HG03280 (cell line): ENCODE results near the gene NBPF11.
"Not testable (repeated sequence)": the region's sequence is repeated elsewhere in the genome, so short reads cannot be mapped to it uniquely, and the experiment has no call there.

Source experiments
- ATAC-seq: cut with Tn5 transposase; IDR thresholded peaks from one replicate; pipeline ENCODE4 v1.9.1; 2021; ENCODE audit warnings: mild to moderate bottlenecking, moderate library complexity; ENCODE audit not compliant: unreplicated experiment

Gene NBPF11

GRCh38 chr1:148151911-148152656, at the start of gene NBPF11:
Gene NBPF11 (minus strand): TSS chr1:148152281. CDS start chr1:148127003, 25,278 bp downstream.
- ATAC-seq = peak; percentile 86

GRCh38 chr1:148197396-148197795, 45.3 kb upstream of the NBPF11 start:
- ATAC-seq = not testable (repeated sequence)

- ATAC-seq = not testable (repeated sequence)
Measured at GRCh38 chr1:148196949-148197348, 44.9 kb upstream of the NBPF11 start.

GRCh38 chr1:148195115-148195514, 43.0 kb upstream of the NBPF11 start:
- ATAC-seq = not testable (repeated sequence)

- ATAC-seq = not testable (repeated sequence)
Measured at GRCh38 chr1:148188768-148189167, 36.7 kb upstream of the NBPF11 start.

- not testable (repeated sequence) for ATAC-seq
Measured at GRCh38 chr1:148178682-148179081, 26.6 kb upstream of the NBPF11 start.

- not testable (repeated sequence) for ATAC-seq
Measured at GRCh38 chr1:148175414-148175813, 23.3 kb upstream of the NBPF11 start.

GRCh38 chr1:148171995-148172394, 19.9 kb upstream of the NBPF11 start:
- not testable (repeated sequence) for ATAC-seq

- ATAC-seq = no peak
Measured at GRCh38 chr1:148166558-148167492, 14.7 kb upstream of the NBPF11 start.

GRCh38 chr1:148162363-148162762, 10.3 kb upstream of the NBPF11 start:
- no peak for ATAC-seq

- no peak for ATAC-seq
Measured at GRCh38 chr1:148161053-148161901, 9.2 kb upstream of the NBPF11 start.

- no peak for ATAC-seq
Measured at GRCh38 chr1:148160343-148161052, 8.4 kb upstream of the NBPF11 start.

- no peak for ATAC-seq
Measured at GRCh38 chr1:148160048-148160342, 7.9 kb upstream of the NBPF11 start.

GRCh38 chr1:148158341-148159003, 6.4 kb upstream of the NBPF11 start:
- no peak for ATAC-seq

GRCh38 chr1:148157803-148158202, 5.7 kb upstream of the NBPF11 start:
- ATAC-seq = not testable (repeated sequence)

- peak; percentile 31 for ATAC-seq
Measured at GRCh38 chr1:148155494-148156275, 3.6 kb upstream of the NBPF11 start.

GRCh38 chr1:148152795-148153194, 714 bp upstream of the NBPF11 start:
- ATAC-seq = not testable (repeated sequence)

- ATAC-seq = peak; percentile 28
Measured at GRCh38 chr1:148151371-148151819, 686 bp downstream of the NBPF11 start.

- ATAC-seq = not testable (repeated sequence)
Measured at GRCh38 chr1:148150945-148151344, 1.1 kb downstream of the NBPF11 start.
